K562 (cell line): ENCODE measurements around the gene TSEN54.

Experiments used
- CHD1 ChIP-seq: fragments of 200-600 bp; sonication (generic); IDR thresholded peaks from one replicate; pipeline ENCODE4 v1.6.1; 2012; ENCODE audit warnings: mild to moderate bottlenecking, moderate library complexity, low read length, inconsistent platforms
- E2F5 ChIP-seq: sonication (generic); formaldehyde crosslinking; IDR thresholded peaks from 2 replicates; pipeline ENCODE4 v1.8.0; 2022; ENCODE audit warnings: mild to moderate bottlenecking, missing genetic modification reagents
- EGR1 ChIP-seq: fragments of 450-650 bp; conservative IDR thresholded peaks from 2 replicates; pipeline ENCODE4 v1.6.1; 2017; ENCODE audit warnings: mild to moderate bottlenecking
- PPARD ChIP-seq: fragments of 250-450 bp; sonication (Bioruptor Pico); IDR thresholded peaks from 2 replicates; pipeline ENCODE4 v1.8.0; 2022; ENCODE audit warnings: inconsistent platforms, mild to moderate bottlenecking, moderate library complexity
- REST ChIP-seq, 2 experiments: fragments of 450-650 bp; formaldehyde crosslinking in 1 of 2; IDR thresholded peaks; 2 replicates each; pipeline versions ENCODE4 v1.4.0 to v1.6.1; 2014 to 2020; ENCODE audit warnings: mild to moderate bottlenecking in 2 of 2, borderline replicate concordance in 1 of 2, low read depth in 1 of 2

- TF ChIP-seq PPARD (CRISPR knock-in tag) (no peak), E2F5 (CRISPR knock-in tag) (no peak), EGR1 (peak; percentile 25; the same call in 1 of the 2 replicates), CHD1 (no peak), REST (IDR thresholded peaks at IDR 0.05; ENCODE audit: borderline replicate concordance) (peak; percentile 54; the same call in 1 of the 2 replicates), REST (CRISPR knock-in tag; IDR thresholded peaks at IDR 0.05; ENCODE audit: low read depth) (no peak)
Observed at GRCh38 chr17:75504347-75505151, 11.8 kb upstream of the TSEN54 start.
